WTC11 (cell line): Measurements from ENCODE around the gene CCDC152.

Experiments
- CREB1 ChIP-seq: sonication (generic); formaldehyde crosslinking; IDR thresholded peaks from 2 replicates; pipeline ENCODE4 v1.8.0; 2023; ENCODE audit warnings: mild to moderate bottlenecking, missing genetic modification reagents
- ZNF423 ChIP-seq: fragments of 250-450 bp; sonication (Bioruptor Pico); IDR thresholded peaks from 2 replicates; pipeline ENCODE4 v2.1.2; 2022; ENCODE audit warnings: mild to moderate bottlenecking, moderate library complexity
- TF ChIP-seq, protein P1 (sequence below): fragments of 200-600 bp; IDR thresholded peaks from 2 replicates; pipeline ENCODE4 v1.8.0; 2022; ENCODE audit warnings: antibody characterized with exemption
- TF ChIP-seq, protein P2 (sequence below): sonication (generic); formaldehyde crosslinking; IDR thresholded peaks from 2 replicates; pipeline ENCODE4 v1.8.1; 2023; ENCODE audit warnings: mild to moderate bottlenecking, missing genetic modification reagents, moderate library complexity

DNA sequence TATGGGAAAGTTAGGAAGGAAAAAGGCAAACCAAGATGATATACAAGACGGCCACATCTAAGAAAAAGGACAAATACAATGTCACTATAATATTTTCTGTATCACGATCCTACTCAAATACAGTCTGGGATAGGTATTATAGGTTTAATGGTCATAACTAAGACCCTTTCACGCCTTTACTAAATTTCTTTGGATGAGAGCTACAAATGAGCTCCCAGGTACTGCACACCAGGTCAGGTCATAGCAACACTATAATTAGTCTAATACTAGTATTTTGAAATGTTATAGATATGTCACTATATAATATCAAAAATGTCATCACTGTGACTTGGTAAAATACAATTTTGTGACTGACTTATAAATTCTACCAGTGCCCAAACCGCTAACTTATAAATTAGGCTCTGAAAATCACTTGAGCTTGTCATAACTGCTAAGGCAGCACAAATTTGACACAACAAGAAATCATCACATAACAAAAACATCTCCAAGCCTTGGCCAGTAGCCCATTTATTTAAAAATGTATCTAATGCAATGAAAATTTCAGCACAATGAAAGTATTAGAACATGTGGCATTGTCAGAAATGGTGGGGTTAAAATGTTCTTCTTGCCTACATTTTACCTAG is 48.2 kb downstream of the CCDC152 start:
- TF ChIP-seq ZNF423, result no peak
- TF ChIP-seq CREB1 (CRISPR knock-in tag), result no peak
- TF ChIP-seq, protein P1, sequence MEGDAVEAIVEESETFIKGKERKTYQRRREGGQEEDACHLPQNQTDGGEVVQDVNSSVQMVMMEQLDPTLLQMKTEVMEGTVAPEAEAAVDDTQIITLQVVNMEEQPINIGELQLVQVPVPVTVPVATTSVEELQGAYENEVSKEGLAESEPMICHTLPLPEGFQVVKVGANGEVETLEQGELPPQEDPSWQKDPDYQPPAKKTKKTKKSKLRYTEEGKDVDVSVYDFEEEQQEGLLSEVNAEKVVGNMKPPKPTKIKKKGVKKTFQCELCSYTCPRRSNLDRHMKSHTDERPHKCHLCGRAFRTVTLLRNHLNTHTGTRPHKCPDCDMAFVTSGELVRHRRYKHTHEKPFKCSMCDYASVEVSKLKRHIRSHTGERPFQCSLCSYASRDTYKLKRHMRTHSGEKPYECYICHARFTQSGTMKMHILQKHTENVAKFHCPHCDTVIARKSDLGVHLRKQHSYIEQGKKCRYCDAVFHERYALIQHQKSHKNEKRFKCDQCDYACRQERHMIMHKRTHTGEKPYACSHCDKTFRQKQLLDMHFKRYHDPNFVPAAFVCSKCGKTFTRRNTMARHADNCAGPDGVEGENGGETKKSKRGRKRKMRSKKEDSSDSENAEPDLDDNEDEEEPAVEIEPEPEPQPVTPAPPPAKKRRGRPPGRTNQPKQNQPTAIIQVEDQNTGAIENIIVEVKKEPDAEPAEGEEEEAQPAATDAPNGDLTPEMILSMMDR, result no peak
- TF ChIP-seq, protein P2, sequence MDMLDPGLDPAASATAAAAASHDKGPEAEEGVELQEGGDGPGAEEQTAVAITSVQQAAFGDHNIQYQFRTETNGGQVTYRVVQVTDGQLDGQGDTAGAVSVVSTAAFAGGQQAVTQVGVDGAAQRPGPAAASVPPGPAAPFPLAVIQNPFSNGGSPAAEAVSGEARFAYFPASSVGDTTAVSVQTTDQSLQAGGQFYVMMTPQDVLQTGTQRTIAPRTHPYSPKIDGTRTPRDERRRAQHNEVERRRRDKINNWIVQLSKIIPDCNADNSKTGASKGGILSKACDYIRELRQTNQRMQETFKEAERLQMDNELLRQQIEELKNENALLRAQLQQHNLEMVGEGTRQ (CRISPR knock-in tag), result no peak
